ENCODE results near the gene SYNPO. TPM values are rescaled to one million over a fixed set of nuclear protein-coding genes. Genes with fewer than 3 reads are reported as not detected.

The SYNPO gene
- total RNA-seq, 2 experiments from 2014 or later = 0.10 to 0.14 TPM

- H3K27me3 Mint-ChIP-seq = no peaks in the 10 kb centered on the region
- H3K4me1 Mint-ChIP-seq (ENCODE audit: low read depth) = peaks cover 2% of the 10 kb centered on the region
- H3K4me3 Mint-ChIP-seq = no peak overlapping the region
- DNase-seq = no peak
- no peak overlapping the region for H3K27ac Mint-ChIP-seq
- CTCF ChIA-PET = no interaction called here
- H3K36me3 Mint-ChIP-seq = no peaks in the 10 kb centered on the region
- intact Hi-C loops (cut with micrococcal nuclease) = no loop called here
- no peaks in the 10 kb centered on the region for H3K9me3 Mint-ChIP-seq
- POLR2A ChIA-PET = no interaction called here
Measured at GRCh38 chr5:150651382-150651781, 10.9 kb downstream of the SYNPO start.

DNA sequence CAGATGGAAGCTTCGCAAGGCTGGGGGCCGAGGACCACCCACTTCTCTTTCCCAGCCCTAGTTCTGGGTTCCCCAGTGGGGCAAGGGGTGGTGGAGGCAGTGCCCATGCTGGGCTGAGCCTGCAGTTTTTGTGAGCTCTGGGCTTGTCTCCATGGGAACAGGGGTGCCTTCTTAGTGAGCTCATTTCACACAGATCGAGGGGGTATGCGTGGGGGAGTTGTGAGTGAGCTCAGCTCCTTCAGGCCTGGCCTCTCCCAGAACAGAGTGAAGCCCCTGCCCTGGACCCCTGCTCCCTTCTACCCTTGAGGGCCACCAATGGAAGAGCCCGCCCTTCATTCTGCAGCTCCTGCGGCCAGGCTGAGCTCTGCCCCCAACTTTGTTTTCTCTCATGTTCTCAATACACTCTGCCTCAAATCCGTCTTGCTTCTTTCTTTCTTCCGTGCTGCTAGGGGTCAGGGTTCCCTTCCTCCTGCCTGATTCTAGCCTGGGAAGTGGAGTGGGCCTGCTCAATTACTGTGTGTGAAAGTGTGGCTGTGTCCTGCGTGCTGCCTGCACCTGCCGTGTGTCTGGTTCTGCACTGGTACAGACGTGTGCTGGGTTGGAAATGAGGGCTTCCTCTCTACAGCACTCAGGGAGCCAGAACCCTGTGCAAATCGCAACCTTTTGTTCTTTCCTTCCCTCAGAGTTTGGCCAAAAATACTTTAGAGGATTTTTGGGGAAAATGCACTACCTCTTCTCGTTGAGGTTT is 11.6 kb downstream of the SYNPO start:
- Mint-ChIP-seq H3K36me3 (no peaks in the 10 kb centered on the region), H3K27ac (no peak overlapping the region), H3K4me3 (no peak overlapping the region), H3K27me3 (no peaks in the 10 kb centered on the region), H3K9me3 (no peaks in the 10 kb centered on the region), H3K4me1 (ENCODE audit: low read depth) (peaks cover 2% of the 10 kb centered on the region)
- DNase-seq = no peak
- POLR2A ChIA-PET = no interaction called here
- intact Hi-C loops (cut with micrococcal nuclease) = no loop called here
- CTCF ChIA-PET = no interaction called here

DNA sequence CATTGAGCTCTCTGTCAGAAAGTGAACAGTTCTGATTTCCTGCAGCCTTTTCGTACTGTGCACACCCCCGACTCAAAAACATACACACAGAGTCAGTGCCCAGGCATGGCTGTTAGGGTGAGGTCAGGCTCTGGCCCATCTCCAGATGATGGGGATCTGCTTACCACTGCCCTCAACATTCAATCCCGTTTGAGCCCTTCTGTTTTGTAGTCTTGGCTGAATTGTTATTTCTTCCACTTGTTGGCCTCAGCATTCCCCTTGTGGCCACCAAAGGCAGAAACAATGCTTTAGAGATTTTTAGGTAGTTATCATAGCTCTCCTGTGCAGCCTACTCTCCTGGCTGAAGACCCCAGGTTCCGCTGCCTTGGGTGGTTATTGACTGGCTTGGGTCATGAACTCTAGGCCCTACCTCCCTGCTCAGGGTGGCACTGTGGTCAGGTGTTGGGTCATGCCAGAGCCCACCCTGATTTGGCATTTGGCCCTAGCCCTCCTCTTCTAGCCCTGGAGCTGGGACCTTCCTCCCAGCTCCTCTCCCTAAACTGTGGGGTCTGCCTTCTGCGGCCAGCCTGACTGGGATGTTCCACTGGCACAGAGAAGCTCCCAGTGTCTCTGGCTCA is 12.8 kb downstream of the SYNPO start:
- Mint-ChIP-seq H3K27me3 (no peaks in the 10 kb centered on the region), H3K4me1 (ENCODE audit: low read depth) (peaks cover 2% of the 10 kb centered on the region), H3K4me3 (no peak overlapping the region), H3K36me3 (no peaks in the 10 kb centered on the region), H3K27ac (no peak overlapping the region), H3K9me3 (no peaks in the 10 kb centered on the region)
- intact Hi-C loops (cut with micrococcal nuclease) = no loop called here
- ChIA-PET CTCF (interaction anchor here (0.9 to 5.6 kb wide), 3 partner anchors 92 to 193 kb away, joined by 4 to 49 read pairs (median 6); partner anchors contain the start of gene IRGM), POLR2A (no interaction called here)
- no peak for DNase-seq

- ChIA-PET POLR2A (no interaction called here), CTCF (interaction anchor here (0.6 to 5.6 kb wide), 6 partner anchors 10 to 998 kb away, joined by 3 to 49 read pairs (median 4); partner anchors contain the start of gene IRGM)
- no peaks in the 10 kb centered on the region for H3K9me3 Mint-ChIP-seq
- H3K27ac Mint-ChIP-seq = no peak overlapping the region
- no peak for DNase-seq
- no peak overlapping the region for H3K4me3 Mint-ChIP-seq
- no peaks in the 10 kb centered on the region for H3K36me3 Mint-ChIP-seq
- H3K4me1 Mint-ChIP-seq (ENCODE audit: low read depth) = peaks cover 2% of the 10 kb centered on the region
- no peaks in the 10 kb centered on the region for H3K27me3 Mint-ChIP-seq
- intact Hi-C loops (cut with micrococcal nuclease) = no loop called here
Measured at GRCh38 chr5:150653762-150654556, 13.5 kb downstream of the SYNPO start.

GRCh38 chr5:150655221-150655620 is 14.8 kb downstream of the SYNPO start:
- no peaks in the 10 kb centered on the region for H3K36me3 Mint-ChIP-seq
- ChIA-PET POLR2A (no interaction called here), CTCF (interaction anchor here (0.6 to 5.6 kb wide), 6 partner anchors 15 to 198 kb away, joined by 3 to 49 read pairs (median 4); no protein-coding TSS in a partner anchor)
- intact Hi-C loops (cut with micrococcal nuclease) = loop anchor here (5.0 kb wide), 1 partner anchor 147 kb away; no protein-coding TSS in a partner anchor
- no peaks in the 10 kb centered on the region for H3K27me3 Mint-ChIP-seq
- H3K27ac Mint-ChIP-seq = no peak overlapping the region
- no peak overlapping the region for H3K4me3 Mint-ChIP-seq
- peaks cover 2% of the 10 kb centered on the region for H3K4me1 Mint-ChIP-seq (ENCODE audit: low read depth)
- DNase-seq = no peak
- no peaks in the 10 kb centered on the region for H3K9me3 Mint-ChIP-seq

- DNase-seq = peak; percentile 80
- peaks cover 2% of the 10 kb centered on the region for H3K4me1 Mint-ChIP-seq (ENCODE audit: low read depth)
- no peaks in the 10 kb centered on the region for H3K9me3 Mint-ChIP-seq
- H3K27ac Mint-ChIP-seq = no peak overlapping the region
- H3K36me3 Mint-ChIP-seq = no peaks in the 10 kb centered on the region
- H3K27me3 Mint-ChIP-seq = no peaks in the 10 kb centered on the region
- intact Hi-C loops (cut with micrococcal nuclease) = loop anchor here (1.0 to 5.0 kb wide), 4 partner anchors 95 to 198 kb away; partner anchors contain the start of gene IRGM
- POLR2A ChIA-PET = no interaction called here
- CTCF ChIA-PET = interaction anchor here (0.6 to 5.6 kb wide), 14 partner anchors 11 to 512 kb away, joined by 3 to 49 read pairs (median 4); partner anchors contain the start of gene IRGM
- H3K4me3 Mint-ChIP-seq = peak overlapping the region; percentile 70
Measured at GRCh38 chr5:150656191-150657132, 16.0 kb downstream of the SYNPO start.

DNA sequence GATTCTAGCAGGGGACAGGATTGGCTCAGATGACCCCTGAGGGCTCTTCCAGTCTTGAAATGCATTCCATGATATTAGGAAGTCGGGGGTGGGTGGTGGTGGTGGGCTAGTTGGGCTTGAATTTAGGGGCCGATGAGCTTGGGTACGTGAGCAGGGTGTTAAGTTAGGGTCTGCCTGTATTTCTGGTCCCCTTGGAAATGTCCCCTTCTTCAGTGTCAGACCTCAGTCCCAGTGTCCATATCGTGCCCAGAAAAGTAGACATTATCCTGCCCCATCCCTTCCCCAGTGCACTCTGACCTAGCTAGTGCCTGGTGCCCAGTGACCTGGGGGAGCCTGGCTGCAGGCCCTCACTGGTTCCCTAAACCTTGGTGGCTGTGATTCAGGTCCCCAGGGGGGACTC is 17.7 kb downstream of the SYNPO start:
- no peaks in the 10 kb centered on the region for H3K36me3 Mint-ChIP-seq
- H3K27ac Mint-ChIP-seq = no peak overlapping the region
- H3K4me3 Mint-ChIP-seq = no peak overlapping the region
- DNase-seq = no peak
- peaks cover 3% of the 10 kb centered on the region for H3K27me3 Mint-ChIP-seq
- ChIA-PET POLR2A (interaction anchor here (0.7 kb wide), 1 partner anchor 81 kb away, joined by 3 read pairs; no protein-coding TSS in a partner anchor), CTCF (interaction anchor here (0.8 to 5.6 kb wide), 5 partner anchors 13 to 189 kb away, joined by 3 to 49 read pairs (median 5); partner anchors contain the start of gene IRGM)
- H3K4me1 Mint-ChIP-seq (ENCODE audit: low read depth) = peaks cover 2% of the 10 kb centered on the region
- no peaks in the 10 kb centered on the region for H3K9me3 Mint-ChIP-seq
- intact Hi-C loops (cut with micrococcal nuclease) = loop anchor here (5.0 kb wide), 1 partner anchor 144 kb away; no protein-coding TSS in a partner anchor

DNA sequence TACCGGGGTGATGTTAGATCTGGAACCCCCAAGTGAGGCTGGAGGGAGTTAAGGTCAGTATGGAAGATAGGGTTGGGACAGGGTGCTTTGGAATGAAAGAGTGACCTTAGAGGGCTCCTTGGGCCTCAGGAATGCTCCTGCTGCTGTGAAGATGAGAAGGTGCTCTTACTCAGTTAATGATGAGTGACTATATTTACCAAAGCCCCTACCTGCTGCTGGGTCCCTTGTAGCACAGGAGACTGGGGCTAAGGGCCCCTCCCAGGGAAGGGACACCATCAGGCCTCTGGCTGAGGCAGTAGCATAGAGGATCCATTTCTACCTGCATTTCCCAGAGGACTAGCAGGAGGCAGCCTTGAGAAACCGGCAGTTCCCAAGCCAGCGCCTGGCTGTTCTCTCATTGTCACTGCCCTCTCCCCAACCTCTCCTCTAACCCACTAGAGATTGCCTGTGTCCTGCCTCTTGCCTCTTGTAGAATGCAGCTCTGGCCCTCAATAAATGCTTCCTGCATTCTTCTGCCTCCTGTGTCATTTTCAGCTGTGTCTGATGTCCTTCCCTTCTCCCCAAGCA is 18.3 kb downstream of the SYNPO start:
- Mint-ChIP-seq H3K27ac (no peak overlapping the region), H3K36me3 (no peaks in the 10 kb centered on the region), H3K4me3 (no peak overlapping the region), H3K4me1 (ENCODE audit: low read depth) (peaks cover 2% of the 10 kb centered on the region), H3K9me3 (no peaks in the 10 kb centered on the region), H3K27me3 (peaks cover 3% of the 10 kb centered on the region)
- ChIA-PET POLR2A (interaction anchor here (0.7 kb wide), 1 partner anchor 80 kb away, joined by 3 read pairs; no protein-coding TSS in a partner anchor), CTCF (interaction anchor here (0.9 to 2.0 kb wide), 3 partner anchors 13 to 188 kb away, joined by 3 to 11 read pairs (median 4); partner anchors contain the start of gene IRGM)
- DNase-seq = no peak
- intact Hi-C loops (cut with micrococcal nuclease) = loop anchor here (5.0 kb wide), 1 partner anchor 144 kb away; no protein-coding TSS in a partner anchor

DNA sequence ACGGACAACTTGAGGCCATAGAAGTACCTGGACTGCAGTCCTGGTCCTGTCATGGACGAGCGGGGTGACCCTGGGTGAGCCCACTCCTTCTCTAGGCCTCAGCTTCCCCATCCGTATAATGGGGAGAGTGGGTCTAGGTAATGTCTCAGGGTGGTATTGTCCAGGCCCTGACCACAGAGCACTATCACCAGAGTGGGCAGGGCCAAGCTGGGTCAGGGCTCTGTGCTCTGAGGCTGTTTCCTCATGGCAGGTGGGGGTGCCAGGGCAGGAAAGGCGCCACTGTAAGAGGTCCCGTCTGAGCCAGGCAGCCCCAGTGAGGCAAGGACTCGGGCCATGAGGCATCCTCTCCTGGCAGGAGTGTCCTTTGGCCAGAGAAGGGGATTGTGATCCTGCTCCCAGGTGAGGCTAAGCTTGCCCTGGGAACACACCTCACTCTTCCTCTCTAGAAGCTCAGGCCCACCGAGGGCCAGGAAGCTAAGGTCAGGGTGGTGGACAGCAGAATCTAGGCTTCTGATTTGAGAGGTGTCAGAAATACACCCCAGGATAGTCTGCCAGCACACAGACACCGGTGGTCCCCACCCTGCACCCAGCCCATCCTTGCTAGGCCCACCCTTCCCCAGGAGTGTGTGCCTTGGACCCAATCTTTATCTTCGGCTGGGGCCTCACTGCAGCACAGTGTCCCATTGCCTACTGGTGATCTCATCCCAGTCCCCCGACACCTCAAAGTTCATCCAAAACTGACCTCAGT is 19.1 kb downstream of the SYNPO start:
- Mint-ChIP-seq H3K9me3 (no peaks in the 10 kb centered on the region), H3K27ac (no peak overlapping the region), H3K36me3 (no peaks in the 10 kb centered on the region), H3K27me3 (peaks cover 3% of the 10 kb centered on the region), H3K4me1 (ENCODE audit: low read depth) (peaks cover 2% of the 10 kb centered on the region), H3K4me3 (no peak overlapping the region)
- ChIA-PET CTCF (interaction anchor here (1.0 kb wide), 1 partner anchor 98 kb away, joined by 4 read pairs; no protein-coding TSS in a partner anchor), POLR2A (no interaction called here)
- DNase-seq = no peak
- intact Hi-C loops (cut with micrococcal nuclease) = loop anchor here (5.0 kb wide), 1 partner anchor 143 kb away; no protein-coding TSS in a partner anchor

DNA sequence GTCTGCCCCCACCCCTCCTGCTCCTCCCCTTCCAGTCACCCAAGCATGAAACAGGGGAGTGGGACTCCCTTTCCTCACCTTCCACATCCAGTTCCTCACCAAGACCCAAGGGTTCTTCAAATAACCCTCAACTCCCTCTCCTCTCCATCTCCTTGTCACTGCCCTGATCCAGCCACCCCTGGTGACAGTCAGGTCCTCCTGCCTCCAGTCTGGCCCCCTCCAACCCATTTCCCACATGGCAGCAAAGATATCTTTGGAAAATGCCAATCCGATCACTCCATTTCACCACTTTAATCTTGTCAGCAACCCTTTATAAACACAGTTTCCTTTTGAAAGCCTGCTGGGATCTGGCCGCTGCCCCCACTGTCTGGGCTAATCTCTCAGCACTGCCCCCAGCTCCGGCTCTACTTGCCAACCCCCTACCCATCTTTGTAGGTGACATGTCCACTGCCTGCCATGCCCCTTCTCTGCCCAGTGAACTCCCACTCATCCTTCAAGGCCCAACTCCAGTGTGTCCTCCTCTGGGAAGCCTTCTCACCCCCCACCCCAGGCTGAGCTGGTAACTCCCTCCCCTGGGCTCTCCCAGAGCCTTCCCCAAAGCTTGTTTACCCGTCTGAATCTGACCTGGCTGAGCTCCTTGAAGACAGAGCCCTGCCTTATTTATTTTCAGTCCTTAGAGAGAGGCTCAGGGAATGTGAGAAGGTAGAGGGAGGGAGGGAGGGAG is 19.8 kb downstream of the SYNPO start:
- POLR2A ChIA-PET = no interaction called here
- Mint-ChIP-seq H3K9me3 (no peaks in the 10 kb centered on the region), H3K4me3 (no peak overlapping the region), H3K27me3 (peaks cover 5% of the 10 kb centered on the region), H3K4me1 (ENCODE audit: low read depth) (peaks cover 2% of the 10 kb centered on the region), H3K36me3 (no peaks in the 10 kb centered on the region), H3K27ac (no peak overlapping the region)
- intact Hi-C loops (cut with micrococcal nuclease) = no loop called here
- CTCF ChIA-PET = interaction anchor here (1.1 kb wide), 1 partner anchor 100 kb away, joined by 4 read pairs; no protein-coding TSS in a partner anchor
- no peak for DNase-seq

Measured in activated CD4-positive, alpha-beta memory T cell treated with anti-CD3 and anti-CD28 coated beads for 36 hours (primary cell).